Tibial nerve (tissue), 4 donors: ENCODE measurements around the gene CRYAB.

Experiments used
- CTCF ChIP-seq, 5 experiments: fragments of 200-600 bp in 3 of 5; fragments of 450-650 bp in 2 of 5; sonication (generic) in 3 of 5; IDR thresholded peaks; one replicate each; pipeline ENCODE4 v1.5.1; 2016 to 2019; ENCODE audit warnings: antibody characterized with exemption in 5 of 5, mild to moderate bottlenecking in 3 of 5, moderate library complexity in 2 of 5
- EP300 ChIP-seq, 2 donors: sonication (generic); formaldehyde crosslinking; IDR thresholded peaks; one replicate each; pipeline ENCODE4 v1.6.1; 2017; ENCODE audit warnings: antibody characterized with exemption in 2 of 2, mild to moderate bottlenecking in 1 of 2

- TF ChIP-seq CTCF (IDR thresholded peaks at IDR 0.05) (no peak), EP300 (IDR thresholded peaks at IDR 0.05) (no peak)
Measured at GRCh38 chr11:111942829-111943228, 31.3 kb upstream of the CRYAB start.
